HFF-Myc (cell line): Measurements from ENCODE around the gene APOL1.

Source experiments
- DNase-seq: peaks from one replicate; pipeline ENCODE4 v3.0.0-alpha.2; 2011; ENCODE audit warnings: low read depth; ENCODE audit errors: extremely low read depth
- H3K4me3 ChIP-seq: replicated peaks from 2 replicates; pipeline ENCODE4 v1.5.1; 2011; ENCODE audit warnings: low read depth, mild to moderate bottlenecking, control low read depth, low read length
- CTCF ChIP-seq: IDR thresholded peaks from 2 replicates; pipeline ENCODE4 v1.5.1; 2012; ENCODE audit warnings: mild to moderate bottlenecking, low read depth, low read length, control low read depth; ENCODE audit errors: missing control alignments

The APOL1 gene

GRCh38 chr22:36302439-36303114 is 49.6 kb downstream of the APOL1 start:
- DNase-seq, result no peak
- TF ChIP-seq CTCF, result no peak
- no peak overlapping the region for H3K4me3 ChIP-seq

GRCh38 chr22:36303115-36303467 is 50.2 kb downstream of the APOL1 start:
- no peak for DNase-seq
- TF ChIP-seq CTCF, result no peak
- no peak overlapping the region for H3K4me3 ChIP-seq

- H3K4me3 ChIP-seq, result no peak overlapping the region
- DNase-seq, result no peak
- TF ChIP-seq CTCF, result no peak
Measured at GRCh38 chr22:36303874-36304273, 50.9 kb downstream of the APOL1 start.

- TF ChIP-seq CTCF, result no peak
- no peak overlapping the region for H3K4me3 ChIP-seq
- DNase-seq, result no peak
Measured at GRCh38 chr22:36304429-36304828, 51.5 kb downstream of the APOL1 start.

GRCh38 chr22:36305813-36306212 is 52.9 kb downstream of the APOL1 start:
- no peak overlapping the region for H3K4me3 ChIP-seq
- no peak for TF ChIP-seq CTCF

GRCh38 chr22:36306227-36306626 is 53.3 kb downstream of the APOL1 start:
- TF ChIP-seq CTCF, result no peak
- DNase-seq, result no peak
- H3K4me3 ChIP-seq, result no peak overlapping the region

More at GRCh38 chr22:36305813-36306212, 52.9 kb downstream of the APOL1 start:
- DNase-seq, result no peak

GRCh38 chr22:36308880-36309279 is 55.9 kb downstream of the APOL1 start:
- no peak overlapping the region for H3K4me3 ChIP-seq
- DNase-seq, result no peak
- no peak for TF ChIP-seq CTCF
